ENCODE results near the gene NHS. TPM values are rescaled to one million over a fixed set of nuclear protein-coding genes. Genes with fewer than 3 reads are reported as not detected.

NHS gene
- polyA plus RNA-seq, 1 donor: 1.4 TPM

- no peak for DNase-seq (ENCODE audit: low read depth)
Measured at GRCh38 chrX:17622331-17622730, 247.3 kb downstream of the NHS start.

DNA sequence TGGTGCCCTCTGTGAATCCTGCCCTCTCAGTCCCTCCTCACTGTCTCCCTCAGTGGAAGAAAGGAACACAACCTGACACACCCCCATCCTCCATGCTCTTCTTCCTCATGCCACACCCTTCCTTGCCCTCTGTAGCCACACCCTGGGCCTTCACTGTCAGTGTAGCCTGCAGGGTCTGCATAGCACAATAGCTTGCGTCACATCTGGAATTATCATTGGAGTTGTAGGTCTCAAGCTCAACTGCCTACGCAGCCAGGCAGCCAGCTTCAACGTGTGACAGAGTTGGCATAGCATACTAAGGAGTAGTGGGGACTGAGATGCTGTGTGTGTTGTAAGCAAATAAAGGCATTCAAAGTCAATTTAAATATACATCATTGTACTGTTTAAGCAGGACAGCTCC is 248.8 kb downstream of the NHS start:
- DNase-seq (ENCODE audit: low read depth): no peak

GRCh38 chrX:17627026-17627425 is 252.0 kb downstream of the NHS start:
- no peak for DNase-seq (ENCODE audit: low read depth)

- no peak for DNase-seq (ENCODE audit: low read depth)
Measured at GRCh38 chrX:17628976-17629375, 254.0 kb downstream of the NHS start.

GRCh38 chrX:17629519-17629918 is 254.5 kb downstream of the NHS start:
- DNase-seq (ENCODE audit: low read depth): no peak

- no peak for DNase-seq (ENCODE audit: low read depth)
Measured at GRCh38 chrX:17631647-17632046, 256.6 kb downstream of the NHS start.

DNA sequence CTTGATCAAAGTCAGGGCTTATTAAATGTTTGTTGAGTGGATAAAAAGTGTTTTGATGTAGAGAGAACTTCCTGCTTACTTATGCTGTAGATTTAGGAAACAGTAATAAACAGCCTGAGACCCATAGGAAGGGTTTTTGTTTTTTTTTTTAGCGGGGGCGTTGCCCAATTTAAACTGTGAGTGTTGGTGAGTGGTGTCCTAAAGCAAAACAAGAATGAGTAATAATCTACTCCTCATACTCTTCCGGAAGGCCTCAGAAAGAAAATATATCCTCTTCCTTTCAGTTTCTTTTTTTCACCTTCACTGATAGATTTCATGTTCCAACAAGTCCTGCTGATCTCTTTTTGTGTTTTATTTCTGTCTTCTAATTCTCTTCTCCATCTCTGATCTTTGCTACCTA is 257.9 kb downstream of the NHS start:
- no peak for DNase-seq (ENCODE audit: low read depth)

- no peak for DNase-seq (ENCODE audit: low read depth)
Measured at GRCh38 chrX:17633546-17633945, 258.5 kb downstream of the NHS start.

- no peak for DNase-seq (ENCODE audit: low read depth)
Measured at GRCh38 chrX:17634542-17635207, 259.7 kb downstream of the NHS start.

- no peak for DNase-seq (ENCODE audit: low read depth)
Measured at GRCh38 chrX:17635231-17635630, 260.2 kb downstream of the NHS start.

- DNase-seq (ENCODE audit: low read depth): no peak
Measured at GRCh38 chrX:17637235-17637634, 262.2 kb downstream of the NHS start.

GRCh38 chrX:17638731-17639130 is 263.7 kb downstream of the NHS start:
- DNase-seq (ENCODE audit: low read depth): no peak

GRCh38 chrX:17642891-17643290 is 267.9 kb downstream of the NHS start:
- DNase-seq (ENCODE audit: low read depth): no peak

GRCh38 chrX:17643528-17643927 is 268.5 kb downstream of the NHS start:
- no peak for DNase-seq (ENCODE audit: low read depth)

DNA sequence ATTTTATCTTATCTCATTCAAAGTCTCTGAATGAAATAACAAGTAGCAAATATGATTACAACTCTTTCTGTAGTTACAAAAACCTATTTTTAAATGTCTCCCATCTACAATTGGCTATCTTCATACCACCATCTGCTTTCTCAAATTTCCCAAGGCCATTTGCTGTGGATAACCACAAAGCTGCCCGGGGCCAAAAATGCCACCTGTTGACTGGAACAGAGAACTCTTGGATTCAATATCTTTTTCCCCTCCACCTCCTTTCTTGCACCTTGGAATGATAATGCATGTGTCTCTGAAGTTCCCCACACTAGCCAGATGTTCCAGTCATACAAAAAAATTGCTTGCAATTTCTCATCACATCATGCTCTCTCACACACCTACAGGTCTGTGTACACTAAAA is 269.0 kb downstream of the NHS start:
- DNase-seq (ENCODE audit: low read depth): no peak

GRCh38 chrX:17654116-17654515 is 279.1 kb downstream of the NHS start:
- DNase-seq (ENCODE audit: low read depth): no peak

DNA sequence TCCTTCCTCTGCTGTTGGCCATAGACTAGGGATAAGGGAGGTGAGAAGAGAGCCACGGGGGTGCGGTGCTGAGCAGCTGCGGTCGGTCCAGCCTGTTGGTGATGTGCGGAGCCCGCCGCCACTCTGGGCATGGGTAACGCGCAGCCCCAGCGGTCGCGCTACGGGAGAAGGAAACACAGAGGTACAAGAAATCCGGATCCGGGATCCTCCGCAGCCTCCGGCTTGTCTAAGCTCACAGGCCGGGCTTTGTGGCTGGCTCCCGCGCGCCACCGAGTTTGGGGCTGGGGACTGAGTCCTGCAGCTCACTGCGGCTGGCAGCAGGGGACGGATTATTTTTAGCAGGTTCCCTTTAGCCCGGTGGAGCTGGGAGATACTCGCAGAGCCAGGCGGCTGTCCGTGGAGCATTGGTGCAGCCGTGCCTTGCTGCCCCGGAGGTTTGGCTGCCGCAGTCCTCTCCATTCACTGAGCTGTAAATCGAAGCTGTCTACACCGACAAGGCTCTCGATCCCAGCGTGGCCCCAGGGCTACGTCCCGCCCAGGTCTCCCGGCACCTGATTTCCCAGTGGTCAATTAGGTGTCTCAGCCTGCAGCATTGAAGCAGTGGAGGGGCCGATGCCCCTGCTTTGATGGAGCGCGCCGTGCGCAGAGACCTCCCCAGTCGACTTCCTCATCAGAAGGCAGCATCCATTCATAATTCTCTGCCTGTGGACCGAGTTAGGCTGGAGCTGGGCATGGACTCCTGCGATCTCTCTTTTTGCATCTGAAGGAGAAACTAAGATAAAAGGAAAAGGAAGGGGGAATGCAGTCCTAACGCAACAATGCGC is 280.4 kb downstream of the NHS start:
- no peak for DNase-seq (ENCODE audit: low read depth)

DNA sequence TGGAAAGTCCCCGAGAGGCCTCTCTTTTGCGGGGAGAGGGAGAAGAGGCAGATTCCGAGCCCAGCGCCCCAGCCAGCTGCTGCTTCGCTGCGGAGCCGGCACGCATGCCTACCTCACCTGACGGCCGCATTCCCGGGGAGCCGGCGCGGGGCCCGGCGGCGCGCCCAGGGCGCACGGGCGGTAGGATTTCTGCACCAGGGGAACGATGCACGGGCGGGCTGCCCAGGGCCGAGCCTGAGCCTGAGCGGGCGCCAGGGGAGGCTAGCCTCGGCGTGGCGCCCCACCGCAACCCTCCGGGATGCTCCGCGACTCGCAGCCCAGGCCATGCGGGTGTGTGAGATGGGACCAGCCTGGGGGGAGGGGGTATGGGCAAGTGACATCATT is 281.0 kb downstream of the NHS start:
- no peak for DNase-seq (ENCODE audit: low read depth)

- no peak for DNase-seq (ENCODE audit: low read depth)
Measured at GRCh38 chrX:17656556-17656955, 281.6 kb downstream of the NHS start.

- DNase-seq (ENCODE audit: low read depth): no peak
Measured at GRCh38 chrX:17662391-17662790, 287.4 kb downstream of the NHS start.

GRCh38 chrX:17668929-17669328 is 293.9 kb downstream of the NHS start:
- no peak for DNase-seq (ENCODE audit: low read depth)

DNA sequence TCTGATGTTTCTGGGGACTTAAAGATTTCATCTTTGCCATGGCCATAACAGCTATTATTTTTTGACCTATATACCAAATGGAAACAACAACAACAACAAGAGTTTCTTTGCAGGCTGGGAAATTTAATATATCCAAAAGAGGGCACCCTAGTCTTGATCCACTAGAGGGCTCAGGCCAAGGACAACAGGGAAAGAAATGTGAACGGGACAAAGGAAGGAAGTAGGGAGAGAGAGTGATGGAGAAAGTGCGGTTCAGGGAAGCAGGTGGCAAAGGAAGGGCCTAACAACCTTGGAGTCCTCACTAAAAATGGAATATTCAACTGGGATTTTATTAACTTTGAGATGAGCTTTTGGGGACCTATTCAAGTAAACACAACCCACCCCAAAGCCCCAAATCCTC is 294.5 kb downstream of the NHS start:
- no peak for DNase-seq (ENCODE audit: low read depth)

- DNase-seq (ENCODE audit: low read depth): no peak
Measured at GRCh38 chrX:17669891-17670290, 294.9 kb downstream of the NHS start.

Measured in forelimb muscle (tissue), 1 donor.